Stimulated activated naive CD8-positive, alpha-beta T cell treated with anti-CD3 and anti-CD28 coated beads, Interleukin-15, Interleukin-2, amounts not matched to agents 100 U/mL and 50 U/mL, for 24 hours (primary cell): Measurements from ENCODE around the gene RTP5.
"Not testable (repeated sequence)": the region's sequence is repeated elsewhere in the genome, so short reads cannot be mapped to it uniquely, and the experiment has no call there.

ENCODE experiments used
- ATAC-seq: fragments of 150-1000 bp; cut with Tn5 transposase; one replicate; pipeline ENCODE4 v1.10.0; 2021
- DNase-seq: peaks from one replicate; pipeline ENCODE4 v3.0.0; 2021

Gene RTP5

GRCh38 chr2:241869087-241869961 is at the start of gene RTP5:
Gene RTP5 (plus strand): TSS chr2:241869729. CDS start chr2:241869757, 28 bp downstream.
- peak; percentile 12 for ATAC-seq
- DNase-seq = no peak

GRCh38 chr2:241819947-241820624 is 49.4 kb upstream of the RTP5 start:
- not testable (repeated sequence) for ATAC-seq, DNase-seq

- ATAC-seq = no peak
Measured at GRCh38 chr2:241820625-241821384, 48.7 kb upstream of the RTP5 start.

GRCh38 chr2:241821460-241822263 is 47.9 kb upstream of the RTP5 start:
- DNase-seq (no peak), ATAC-seq (no peak)

More at GRCh38 chr2:241820625-241821384, 48.7 kb upstream of the RTP5 start:
- DNase-seq = no peak

GRCh38 chr2:241822264-241822623 is 47.3 kb upstream of the RTP5 start:
- ATAC-seq (no peak), DNase-seq (no peak)

GRCh38 chr2:241823531-241824437 is 45.7 kb upstream of the RTP5 start:
- not testable (repeated sequence) for DNase-seq

GRCh38 chr2:241827394-241827793 is 42.1 kb upstream of the RTP5 start:
- DNase-seq = no peak
- no peak for ATAC-seq

More at GRCh38 chr2:241823531-241824437, 45.7 kb upstream of the RTP5 start:
- not testable (repeated sequence) for ATAC-seq

- ATAC-seq = no peak
- no peak for DNase-seq
Measured at GRCh38 chr2:241833101-241833663, 36.3 kb upstream of the RTP5 start.

- DNase-seq, ATAC-seq: not testable (repeated sequence)
Measured at GRCh38 chr2:241833756-241834526, 35.6 kb upstream of the RTP5 start.

- no peak for ATAC-seq
- no peak for DNase-seq
Measured at GRCh38 chr2:241834527-241835210, 34.9 kb upstream of the RTP5 start.

- DNase-seq (no peak), ATAC-seq (no peak)
Measured at GRCh38 chr2:241835611-241836010, 33.9 kb upstream of the RTP5 start.

- ATAC-seq (no peak), DNase-seq (no peak)
Measured at GRCh38 chr2:241836292-241836691, 33.2 kb upstream of the RTP5 start.

- ATAC-seq (no peak), DNase-seq (no peak)
Measured at GRCh38 chr2:241837197-241837965, 32.1 kb upstream of the RTP5 start.

GRCh38 chr2:241841181-241842066 is 28.1 kb upstream of the RTP5 start:
- DNase-seq = no peak

GRCh38 chr2:241842067-241842415 is 27.5 kb upstream of the RTP5 start:
- DNase-seq (no peak), ATAC-seq (no peak)

More at GRCh38 chr2:241841181-241842066, 28.1 kb upstream of the RTP5 start:
- no peak for ATAC-seq

- ATAC-seq = peak; percentile 30
- DNase-seq = peak; percentile 74
Measured at GRCh38 chr2:241842620-241843211, 26.8 kb upstream of the RTP5 start.
